Fibroblast of the aortic adventitia (primary cell): ENCODE data around the gene LPA. TPM values are rescaled to one million over a fixed set of nuclear protein-coding genes. Genes with fewer than 3 reads are reported as not detected.

Experiments
- DNase-seq: peaks from one replicate; pipeline ENCODE4 v3.0.0-alpha.2; 2010; ENCODE audit warnings: low read depth
- H3K4me3 ChIP-seq: 2 replicates; pipeline ENCODE4 v1.5.1; 2011; ENCODE audit warnings: low read depth, mild to moderate bottlenecking, control low read depth, low read length, moderate library complexity
- total RNA-seq: library from RNA; depleted of rRNA; stranded (reverse); fragments of >200 nt; gene quantifications from 2 replicates; pipeline ENCODE4 v1.2.3, GENCODE V29; 2012; ENCODE audit warnings: low replicate concordance
- TF ChIP-seq, protein P1 (sequence below): IDR thresholded peaks from 2 replicates; pipeline ENCODE4 v1.5.1; 2011; ENCODE audit warnings: mild to moderate bottlenecking, low read length, control low read depth, inconsistent platforms; ENCODE audit not compliant: insufficient read depth

The LPA gene
- total RNA-seq, 1 donor = not detected

DNA sequence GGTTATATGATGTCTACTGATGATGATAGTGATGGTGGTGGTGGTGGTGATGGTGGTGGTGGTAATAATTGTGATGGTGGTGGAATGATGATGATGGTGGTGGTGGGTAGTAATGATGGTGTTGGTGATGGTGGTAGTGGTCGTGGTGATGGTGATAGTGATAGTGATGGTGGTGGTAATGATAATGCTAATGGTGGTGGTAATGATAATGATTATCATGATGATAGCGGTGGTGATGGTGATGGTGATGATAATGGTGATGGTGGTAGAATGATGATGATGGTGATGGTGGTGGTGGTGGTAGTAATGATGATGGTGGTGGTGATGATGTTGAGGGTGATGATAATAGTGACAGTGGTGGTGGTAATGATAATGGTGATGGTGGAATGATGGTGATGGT is 4.5 kb upstream of the LPA start:
- H3K4me3 ChIP-seq = no peak overlapping the region
- no peak for DNase-seq
- TF ChIP-seq, protein P1, sequence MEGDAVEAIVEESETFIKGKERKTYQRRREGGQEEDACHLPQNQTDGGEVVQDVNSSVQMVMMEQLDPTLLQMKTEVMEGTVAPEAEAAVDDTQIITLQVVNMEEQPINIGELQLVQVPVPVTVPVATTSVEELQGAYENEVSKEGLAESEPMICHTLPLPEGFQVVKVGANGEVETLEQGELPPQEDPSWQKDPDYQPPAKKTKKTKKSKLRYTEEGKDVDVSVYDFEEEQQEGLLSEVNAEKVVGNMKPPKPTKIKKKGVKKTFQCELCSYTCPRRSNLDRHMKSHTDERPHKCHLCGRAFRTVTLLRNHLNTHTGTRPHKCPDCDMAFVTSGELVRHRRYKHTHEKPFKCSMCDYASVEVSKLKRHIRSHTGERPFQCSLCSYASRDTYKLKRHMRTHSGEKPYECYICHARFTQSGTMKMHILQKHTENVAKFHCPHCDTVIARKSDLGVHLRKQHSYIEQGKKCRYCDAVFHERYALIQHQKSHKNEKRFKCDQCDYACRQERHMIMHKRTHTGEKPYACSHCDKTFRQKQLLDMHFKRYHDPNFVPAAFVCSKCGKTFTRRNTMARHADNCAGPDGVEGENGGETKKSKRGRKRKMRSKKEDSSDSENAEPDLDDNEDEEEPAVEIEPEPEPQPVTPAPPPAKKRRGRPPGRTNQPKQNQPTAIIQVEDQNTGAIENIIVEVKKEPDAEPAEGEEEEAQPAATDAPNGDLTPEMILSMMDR = no peak

DNA sequence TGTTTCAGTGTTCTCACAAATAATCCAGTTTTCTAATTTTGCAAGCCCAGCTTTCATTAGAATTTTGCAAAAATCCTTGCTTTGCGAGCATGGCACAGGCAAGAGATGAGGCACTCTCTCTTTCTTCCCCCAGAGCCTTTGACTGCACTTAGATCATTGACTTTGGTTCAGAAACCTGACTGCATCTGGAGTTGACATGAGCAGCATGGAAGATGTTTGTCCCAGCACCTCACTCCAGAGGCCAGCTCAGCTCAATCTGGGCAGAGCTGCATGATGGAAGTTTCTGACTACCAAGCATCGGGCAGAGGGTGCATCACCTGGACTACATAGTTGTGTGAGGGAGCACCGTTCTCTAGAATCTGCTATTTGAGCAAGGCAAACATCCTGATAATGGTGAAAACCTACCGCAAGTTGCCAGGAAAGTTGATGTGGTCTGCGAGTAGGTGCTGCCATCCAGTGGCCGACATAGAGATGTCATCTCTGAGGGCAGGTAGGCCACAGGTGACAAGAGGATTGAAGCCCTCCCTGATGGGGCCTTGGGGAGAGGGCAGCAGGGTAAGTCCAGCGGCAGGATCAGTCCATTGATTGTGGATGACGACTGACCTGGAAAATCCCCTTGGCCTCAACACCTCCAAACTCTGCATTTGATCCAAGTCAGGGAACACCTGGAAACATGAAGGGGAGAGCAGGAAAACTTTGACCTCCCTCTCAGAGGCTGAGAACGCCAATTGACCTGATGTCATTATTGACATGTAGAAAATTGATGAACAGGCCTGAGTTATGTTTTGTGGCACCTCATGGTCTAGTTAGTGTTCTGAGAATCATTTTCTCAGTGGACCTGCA is 3.8 kb upstream of the LPA start:
- no peak overlapping the region for H3K4me3 ChIP-seq
- TF ChIP-seq, protein P1 = no peak
- no peak for DNase-seq

DNA sequence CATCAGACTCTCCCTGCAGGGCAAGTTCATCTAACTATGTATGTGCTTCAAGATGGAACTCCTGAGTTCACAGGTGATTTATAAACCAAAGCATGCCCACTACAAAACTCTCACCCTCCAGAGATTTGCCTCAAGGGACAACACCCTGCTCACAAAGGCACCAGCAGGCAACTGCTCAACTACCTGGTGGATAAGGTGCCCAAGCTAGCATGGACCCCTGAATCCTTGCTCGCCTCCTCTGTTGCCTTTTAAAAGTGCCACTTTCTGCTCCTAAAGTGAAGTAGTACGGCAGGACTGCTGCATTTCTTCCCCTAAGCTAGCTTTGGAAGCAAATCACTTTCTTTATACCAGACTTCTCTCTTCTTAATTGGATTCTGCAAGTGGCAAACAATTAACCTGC is 1.2 kb downstream of the LPA start:
- TF ChIP-seq, protein P1 = no peak
- no peak overlapping the region for H3K4me3 ChIP-seq
- no peak for DNase-seq

DNA sequence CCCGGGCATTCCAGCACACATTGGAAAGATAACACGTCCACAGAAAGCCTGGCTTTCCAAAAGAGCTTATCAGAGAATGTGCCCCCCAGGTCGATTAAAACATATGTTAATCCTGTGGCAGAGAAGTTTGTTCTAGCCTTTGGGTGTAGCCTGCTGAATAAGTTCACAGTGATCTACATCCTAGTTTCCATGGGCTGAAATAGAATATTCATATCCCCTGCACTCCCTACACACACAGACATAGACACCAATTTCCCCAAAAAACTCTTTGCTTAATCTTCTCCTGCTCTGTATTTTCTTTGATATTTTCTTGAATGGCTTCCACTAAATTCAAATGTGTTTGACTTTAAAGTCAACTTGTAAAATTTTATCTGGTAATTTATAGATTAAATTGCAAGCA is 1.6 kb downstream of the LPA start:
- TF ChIP-seq, protein P1 = no peak
- no peak for DNase-seq
- no peak overlapping the region for H3K4me3 ChIP-seq

DNA sequence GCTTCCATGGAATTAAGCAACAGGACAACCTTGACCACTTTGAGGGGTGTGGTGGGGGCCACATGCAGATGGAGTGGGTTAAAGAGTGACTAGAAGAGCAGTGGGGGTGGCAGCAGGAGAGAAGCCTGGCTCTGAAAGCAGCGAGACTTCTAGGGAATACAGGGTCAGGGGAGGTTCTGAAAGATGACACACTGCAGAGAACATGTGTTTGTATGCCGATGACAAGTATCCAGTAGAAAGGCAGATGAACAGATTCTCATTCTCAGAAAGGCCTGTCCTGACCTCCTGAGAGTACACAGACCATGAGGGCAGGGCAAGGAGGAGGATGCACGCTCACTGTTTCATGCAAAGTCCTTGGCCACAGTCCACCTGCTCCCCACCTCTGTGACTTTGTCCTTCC is 2.9 kb downstream of the LPA start:
- no peak for DNase-seq
- H3K4me3 ChIP-seq = no peak overlapping the region
- TF ChIP-seq, protein P1 = no peak

DNA sequence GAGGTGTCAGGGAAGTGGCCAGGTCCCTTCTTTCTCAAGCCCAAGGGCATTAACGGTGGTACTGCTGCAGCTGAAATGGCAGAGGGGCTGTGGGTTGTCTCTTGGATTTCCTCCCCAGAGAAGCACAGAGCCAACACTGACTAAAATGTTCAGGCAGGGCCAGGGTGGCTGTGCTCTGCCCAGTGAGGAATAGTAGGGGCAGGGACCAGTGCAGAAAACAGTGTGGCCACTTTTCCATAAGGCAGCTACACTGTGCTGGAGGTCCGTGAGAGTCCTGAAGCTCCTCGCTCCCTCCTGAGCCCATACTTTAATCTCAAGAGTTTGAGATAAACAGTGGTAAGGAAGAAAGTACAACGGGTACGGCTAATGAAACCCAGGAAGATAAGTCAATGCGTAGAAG is 4.5 kb downstream of the LPA start:
- H3K4me3 ChIP-seq = no peak overlapping the region
- TF ChIP-seq, protein P1 = no peak
- no peak for DNase-seq

DNA sequence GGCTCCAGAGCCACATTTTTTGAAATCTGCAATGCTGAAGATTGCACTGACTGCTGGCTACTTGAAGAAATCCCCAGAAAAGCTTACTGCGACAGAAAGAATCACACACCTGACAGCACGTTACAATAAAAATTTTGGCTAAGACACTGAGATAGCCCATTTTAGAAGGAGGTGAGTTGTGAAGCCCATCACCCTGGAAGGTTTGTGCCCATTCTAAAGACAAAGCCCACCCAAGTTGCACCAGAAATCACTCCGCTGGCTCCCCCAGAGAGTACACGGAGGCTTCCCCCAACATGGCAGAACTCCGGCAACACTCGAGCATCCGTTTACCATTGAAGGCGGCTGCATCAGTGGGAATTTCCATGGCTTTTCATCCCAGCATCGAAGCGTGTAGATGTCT is 29.4 kb downstream of the LPA start:
- H3K4me3 ChIP-seq = no peak overlapping the region
- DNase-seq = no peak
- TF ChIP-seq, protein P1 = no peak
